ENCODE data around the gene TCOF1.

TCOF1 gene

GRCh38 chr5:150352244-150353031 lies 5.1 kb upstream of the TCOF1 start:
- DNase-seq (ENCODE audit: extremely low spot score): no peak
- POLR2A ChIA-PET: no interaction called here
- CTCF ChIA-PET: interaction anchor here (0.8 to 4.0 kb wide), 11 partner anchors 10 to 222 kb away, joined by 3 to 41 read pairs (median 4); no protein-coding TSS in a partner anchor
- TF ChIP-seq CTCF (IDR thresholded peaks at IDR 0.05; ENCODE audit: control extremely low read depth, extremely low read depth, low read depth, missing control alignments): no peak

GRCh38 chr5:150353032-150353675 lies 4.3 kb upstream of the TCOF1 start:
- ChIA-PET CTCF (interaction anchor here (1.4 to 4.0 kb wide), 2 partner anchors 11 to 44 kb away, joined by 4 to 41 read pairs; no protein-coding TSS in a partner anchor), POLR2A (no interaction called here)
- DNase-seq (ENCODE audit: extremely low spot score): no peak
- TF ChIP-seq CTCF (IDR thresholded peaks at IDR 0.05; ENCODE audit: control extremely low read depth, extremely low read depth, low read depth, missing control alignments): no peak

GRCh38 chr5:150355791-150356190 lies 1.7 kb upstream of the TCOF1 start:
- TF ChIP-seq CTCF (IDR thresholded peaks at IDR 0.05; ENCODE audit: control extremely low read depth, extremely low read depth, low read depth, missing control alignments): no peak
- POLR2A ChIA-PET: no interaction called here
- CTCF ChIA-PET: interaction anchor here (1.3 kb wide), 1 partner anchor 34 kb away, joined by 3 read pairs; no protein-coding TSS in a partner anchor
- DNase-seq (ENCODE audit: extremely low spot score): no peak

GRCh38 chr5:150356575-150357294 lies 762 bp upstream of the TCOF1 start:
- TF ChIP-seq CTCF (IDR thresholded peaks at IDR 0.05; ENCODE audit: control extremely low read depth, extremely low read depth, low read depth, missing control alignments): no peak
- ChIA-PET POLR2A (no interaction called here), CTCF (no interaction called here)

GRCh38 chr5:150358261-150359095 lies 981 bp downstream of the TCOF1 start:
- ChIA-PET POLR2A (no interaction called here), CTCF (interaction anchor here (1.0 to 1.4 kb wide), 2 partner anchors 9 to 75 kb away, joined by 3 to 4 read pairs; no protein-coding TSS in a partner anchor)
- TF ChIP-seq CTCF (IDR thresholded peaks at IDR 0.05; ENCODE audit: control extremely low read depth, extremely low read depth, low read depth, missing control alignments): no peak
- DNase-seq (ENCODE audit: extremely low spot score): no peak

More at GRCh38 chr5:150356575-150357294, 762 bp upstream of the TCOF1 start:
- DNase-seq (ENCODE audit: extremely low spot score): no peak

All from GM10248 (cell line).